NCI-H128 (cell line): ENCODE measurements around the gene DYNC2H1.
"Not testable (repeated sequence)": the region's sequence is repeated elsewhere in the genome, so short reads cannot be mapped to it uniquely, and the experiment has no call there.

ENCODE experiments used
- DNase-seq: peaks from one replicate; lab custom pipeline; 2025; ENCODE audit not compliant: unreplicated experiment; lab: John Stamatoyannopoulos, UW

Gene DYNC2H1

GRCh38 chr11:103141986-103142385 is 32.8 kb downstream of the DYNC2H1 start:
- DNase-seq = not testable (repeated sequence)

- no peak for DNase-seq
Measured at GRCh38 chr11:103147627-103148026, 38.4 kb downstream of the DYNC2H1 start.

GRCh38 chr11:103157542-103157941 is 48.3 kb downstream of the DYNC2H1 start:
- DNase-seq = no peak

GRCh38 chr11:103164093-103164796 is 55.0 kb downstream of the DYNC2H1 start:
- DNase-seq = no peak

- no peak for DNase-seq
Measured at GRCh38 chr11:103167166-103167565, 57.9 kb downstream of the DYNC2H1 start.

- no peak for DNase-seq
Measured at GRCh38 chr11:103170865-103171264, 61.6 kb downstream of the DYNC2H1 start.

- no peak for DNase-seq
Measured at GRCh38 chr11:103175461-103176129, 66.4 kb downstream of the DYNC2H1 start.

- no peak for DNase-seq
Measured at GRCh38 chr11:103183981-103184611, 74.9 kb downstream of the DYNC2H1 start.

- no peak for DNase-seq
Measured at GRCh38 chr11:103202048-103202651, 92.9 kb downstream of the DYNC2H1 start.

GRCh38 chr11:103210543-103210942 is 101.3 kb downstream of the DYNC2H1 start:
- no peak for DNase-seq

GRCh38 chr11:103215812-103216211 is 106.6 kb downstream of the DYNC2H1 start:
- DNase-seq = no peak

GRCh38 chr11:103220133-103220532 is 110.9 kb downstream of the DYNC2H1 start:
- DNase-seq = no peak

- DNase-seq = no peak
Measured at GRCh38 chr11:103222806-103223205, 113.6 kb downstream of the DYNC2H1 start.

GRCh38 chr11:103228807-103229206 is 119.6 kb downstream of the DYNC2H1 start:
- no peak for DNase-seq

- no peak for DNase-seq
Measured at GRCh38 chr11:103234974-103235373, 125.7 kb downstream of the DYNC2H1 start.

- no peak for DNase-seq
Measured at GRCh38 chr11:103241574-103241973, 132.3 kb downstream of the DYNC2H1 start.

GRCh38 chr11:103254123-103254522 is 144.9 kb downstream of the DYNC2H1 start:
- DNase-seq = no peak

- no peak for DNase-seq
Measured at GRCh38 chr11:103257360-103257759, 148.1 kb downstream of the DYNC2H1 start.

GRCh38 chr11:103266167-103266831 is 157.1 kb downstream of the DYNC2H1 start:
- no peak for DNase-seq

GRCh38 chr11:103272876-103273275 is 163.7 kb downstream of the DYNC2H1 start:
- DNase-seq = no peak

GRCh38 chr11:103274025-103274424 is 164.8 kb downstream of the DYNC2H1 start:
- no peak for DNase-seq
